HEK293 (cell line): ENCODE measurements around the gene KCNK4.

Source experiments
- GLIS2 ChIP-seq: fragments of 450-650 bp; formaldehyde crosslinking; IDR thresholded peaks from 2 replicates; pipeline ENCODE4 v1.5.1; 2016; ENCODE audit warnings: missing biosample characterization, missing genetic modification characterization
- KLF10 ChIP-seq: fragments of 450-650 bp; IDR thresholded peaks from 2 replicates; pipeline ENCODE4 v1.5.1; 2018; ENCODE audit warnings: missing biosample characterization, mild to moderate bottlenecking, missing genetic modification characterization
- MYNN ChIP-seq: fragments of 450-650 bp; formaldehyde crosslinking; IDR thresholded peaks from 2 replicates; pipeline ENCODE4 v1.5.1; 2016; ENCODE audit warnings: missing biosample characterization, missing genetic modification characterization, borderline replicate concordance
- SCRT1 ChIP-seq: fragments of 450-650 bp; formaldehyde crosslinking; IDR thresholded peaks from 2 replicates; pipeline ENCODE4 v1.5.1; 2016; ENCODE audit warnings: missing biosample characterization, missing genetic modification characterization, borderline replicate concordance
- SP2 ChIP-seq: fragments of 450-650 bp; formaldehyde crosslinking; IDR thresholded peaks from 2 replicates; pipeline ENCODE4 v1.5.1; 2016; ENCODE audit warnings: missing biosample characterization, missing genetic modification characterization
- ZBTB17 ChIP-seq: fragments of 450-650 bp; formaldehyde crosslinking; IDR thresholded peaks from 2 replicates; pipeline ENCODE4 v1.5.1; 2016; ENCODE audit warnings: missing biosample characterization, missing genetic modification characterization
- ZBTB21 ChIP-seq: fragments of 450-650 bp; formaldehyde crosslinking; IDR thresholded peaks from 2 replicates; pipeline ENCODE4 v1.5.1; 2017; ENCODE audit warnings: missing biosample characterization, missing genetic modification characterization
- ZEB2 ChIP-seq: fragments of 450-650 bp; formaldehyde crosslinking; IDR thresholded peaks from 2 replicates; pipeline ENCODE4 v1.5.1; 2016; ENCODE audit warnings: missing biosample characterization, missing genetic modification characterization
- ZFHX2 ChIP-seq: fragments of 450-650 bp; formaldehyde crosslinking; conservative IDR thresholded peaks from 2 replicates; pipeline ENCODE4 v1.5.1; 2016; ENCODE audit warnings: missing biosample characterization, missing genetic modification characterization
- ZNF112 ChIP-seq: fragments of 450-650 bp; formaldehyde crosslinking; IDR thresholded peaks from 2 replicates; pipeline ENCODE4 v1.5.0; 2017; ENCODE audit warnings: missing biosample characterization, missing genetic modification characterization
- ZNF138 ChIP-seq: fragments of 450-650 bp; formaldehyde crosslinking; IDR thresholded peaks from 2 replicates; pipeline ENCODE4 v1.5.1; 2016; ENCODE audit warnings: missing biosample characterization, missing genetic modification characterization, borderline replicate concordance
- ZNF16 ChIP-seq: fragments of 450-650 bp; formaldehyde crosslinking; IDR thresholded peaks from 2 replicates; pipeline ENCODE4 v1.5.1; 2016; ENCODE audit warnings: low read depth, missing biosample characterization, missing genetic modification characterization
- ZNF175 ChIP-seq: fragments of 450-650 bp; formaldehyde crosslinking; IDR thresholded peaks from 2 replicates; pipeline ENCODE4 v1.5.1; 2016; ENCODE audit warnings: missing biosample characterization, missing genetic modification characterization
- ZNF223 ChIP-seq: fragments of 450-650 bp; formaldehyde crosslinking; IDR thresholded peaks from 2 replicates; pipeline ENCODE4 v1.5.1; 2016; ENCODE audit warnings: missing biosample characterization, missing genetic modification characterization
- ZNF24 ChIP-seq: fragments of 450-650 bp; formaldehyde crosslinking; IDR thresholded peaks from 2 replicates; pipeline ENCODE4 v1.5.1; 2016; ENCODE audit warnings: missing biosample characterization, missing genetic modification characterization
- ZNF311 ChIP-seq: fragments of 450-650 bp; formaldehyde crosslinking; IDR thresholded peaks from 2 replicates; pipeline ENCODE4 v1.5.1; 2017; ENCODE audit warnings: missing biosample characterization, missing genetic modification characterization, borderline replicate concordance
- ZNF335 ChIP-seq: fragments of 450-650 bp; formaldehyde crosslinking; conservative IDR thresholded peaks from 2 replicates; pipeline ENCODE4 v1.5.1; 2016; ENCODE audit warnings: missing biosample characterization, missing genetic modification characterization
- ZNF350 ChIP-seq: fragments of 450-650 bp; formaldehyde crosslinking; IDR thresholded peaks from 2 replicates; pipeline ENCODE4 v1.5.0; 2017; ENCODE audit warnings: missing biosample characterization, mild to moderate bottlenecking, missing genetic modification characterization
- ZNF423 ChIP-seq: fragments of 450-650 bp; formaldehyde crosslinking; IDR thresholded peaks from 2 replicates; pipeline ENCODE4 v1.5.1; 2016; ENCODE audit warnings: missing biosample characterization, missing genetic modification characterization
- ZNF510 ChIP-seq: fragments of 450-650 bp; formaldehyde crosslinking; IDR thresholded peaks from 2 replicates; pipeline ENCODE4 v1.5.1; 2018; ENCODE audit warnings: mild to moderate bottlenecking, missing genetic modification characterization, missing biosample characterization; ENCODE audit not compliant: insufficient replicate concordance
- ZNF530 ChIP-seq: fragments of 450-650 bp; formaldehyde crosslinking; IDR thresholded peaks from 2 replicates; pipeline ENCODE4 v1.5.1; 2016; ENCODE audit warnings: low read depth, missing biosample characterization, missing genetic modification characterization
- ZNF610 ChIP-seq: fragments of 450-650 bp; formaldehyde crosslinking; IDR thresholded peaks from 2 replicates; pipeline ENCODE4 v1.5.1; 2016; ENCODE audit warnings: missing biosample characterization, missing genetic modification characterization, borderline replicate concordance
- ZNF629 ChIP-seq: fragments of 450-650 bp; formaldehyde crosslinking; IDR thresholded peaks from 2 replicates; pipeline ENCODE4 v1.5.1; 2017; ENCODE audit warnings: missing biosample characterization, missing genetic modification characterization
- ZNF677 ChIP-seq: fragments of 450-650 bp; IDR thresholded peaks from 2 replicates; pipeline ENCODE4 v1.5.0; 2018; ENCODE audit warnings: missing biosample characterization, mild to moderate bottlenecking, missing genetic modification characterization, moderate library complexity
- ZNF776 ChIP-seq: fragments of 450-650 bp; formaldehyde crosslinking; IDR thresholded peaks from 2 replicates; pipeline ENCODE4 v1.5.0; 2017; ENCODE audit warnings: missing biosample characterization, missing genetic modification characterization, borderline replicate concordance
- ZNF791 ChIP-seq: fragments of 450-650 bp; formaldehyde crosslinking; IDR thresholded peaks from 2 replicates; pipeline ENCODE4 v1.5.1; 2016; ENCODE audit warnings: missing biosample characterization, missing genetic modification characterization
- ZSCAN30 ChIP-seq: fragments of 450-650 bp; IDR thresholded peaks from 2 replicates; pipeline ENCODE4 v1.5.1; 2018; ENCODE audit warnings: missing biosample characterization, mild to moderate bottlenecking, missing genetic modification characterization, moderate library complexity
- TF ChIP-seq, protein P1 (sequence below): fragments of 450-650 bp; formaldehyde crosslinking; IDR thresholded peaks from 2 replicates; pipeline ENCODE4 v1.5.1; 2017; ENCODE audit warnings: missing biosample characterization, missing genetic modification characterization
- TF ChIP-seq, protein P2 (sequence below): fragments of 450-650 bp; formaldehyde crosslinking; IDR thresholded peaks from 2 replicates; pipeline ENCODE4 v1.5.1; 2016; ENCODE audit warnings: missing biosample characterization, missing genetic modification characterization
- TF ChIP-seq, protein P3 (sequence below): fragments of 450-650 bp; formaldehyde crosslinking; IDR thresholded peaks from 2 replicates; pipeline ENCODE4 v1.5.1; 2016; ENCODE audit warnings: missing biosample characterization, missing genetic modification characterization, low read depth
- TF ChIP-seq, protein P4 (sequence below): fragments of 450-650 bp; formaldehyde crosslinking; IDR thresholded peaks from 2 replicates; pipeline ENCODE4 v1.5.1; 2016; ENCODE audit warnings: missing biosample characterization, missing genetic modification characterization
- TF ChIP-seq, protein P5 (sequence below): fragments of 450-650 bp; formaldehyde crosslinking; IDR thresholded peaks from 2 replicates; pipeline ENCODE4 v1.5.1; 2016; ENCODE audit warnings: missing biosample characterization, missing genetic modification characterization, borderline replicate concordance

The KCNK4 gene

DNA sequence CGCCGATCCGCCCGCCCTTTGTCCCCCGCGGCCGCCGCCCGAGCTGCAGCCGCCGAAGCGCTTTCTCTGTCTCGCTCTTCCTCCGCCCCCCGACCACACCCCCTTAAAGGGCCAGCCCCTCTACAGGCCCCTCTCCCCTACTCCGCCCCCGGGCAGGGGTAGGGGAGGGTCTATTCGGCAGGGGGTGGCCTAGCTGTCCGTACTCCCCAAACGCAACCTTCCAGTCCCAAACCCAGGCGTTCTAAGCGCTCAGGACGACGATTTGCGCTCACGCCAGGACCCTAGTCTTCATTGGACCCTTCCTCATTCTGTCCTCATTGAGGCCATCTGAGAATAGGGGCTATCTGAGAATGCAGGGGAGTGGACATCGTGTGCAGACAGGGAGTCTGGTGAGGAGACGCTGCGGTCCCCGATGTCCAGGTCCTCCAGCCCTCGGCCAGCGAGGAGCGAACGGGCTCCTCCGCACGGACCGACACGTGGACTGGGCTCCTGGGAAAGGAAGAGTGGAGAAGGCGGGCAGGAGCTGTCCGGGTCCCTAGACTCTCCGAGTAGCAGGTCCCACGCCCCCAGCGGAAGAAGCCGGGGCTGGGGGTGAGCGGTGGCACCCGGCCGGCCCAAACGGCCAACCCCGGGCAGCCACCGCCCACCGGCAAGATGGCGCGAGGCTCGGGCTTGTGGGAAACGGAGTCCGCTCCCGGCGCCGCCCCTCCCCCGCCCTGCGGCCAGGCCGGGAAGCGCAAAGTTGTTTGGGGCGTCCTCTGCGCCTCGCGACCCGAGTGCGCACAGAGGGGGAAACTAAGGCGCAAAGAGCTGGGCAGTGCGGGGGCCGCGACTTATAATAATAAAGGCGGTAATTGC lies 44.0 kb upstream of the KCNK4 start, which contains the start of gene PPP1R14B (continued):
- TF ChIP-seq, protein P1, sequence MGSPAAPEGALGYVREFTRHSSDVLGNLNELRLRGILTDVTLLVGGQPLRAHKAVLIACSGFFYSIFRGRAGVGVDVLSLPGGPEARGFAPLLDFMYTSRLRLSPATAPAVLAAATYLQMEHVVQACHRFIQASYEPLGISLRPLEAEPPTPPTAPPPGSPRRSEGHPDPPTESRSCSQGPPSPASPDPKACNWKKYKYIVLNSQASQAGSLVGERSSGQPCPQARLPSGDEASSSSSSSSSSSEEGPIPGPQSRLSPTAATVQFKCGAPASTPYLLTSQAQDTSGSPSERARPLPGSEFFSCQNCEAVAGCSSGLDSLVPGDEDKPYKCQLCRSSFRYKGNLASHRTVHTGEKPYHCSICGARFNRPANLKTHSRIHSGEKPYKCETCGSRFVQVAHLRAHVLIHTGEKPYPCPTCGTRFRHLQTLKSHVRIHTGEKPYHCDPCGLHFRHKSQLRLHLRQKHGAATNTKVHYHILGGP (tag by site-specific recombination) = no peak
- TF ChIP-seq ZNF138 (no peak), ZNF335 (peak; percentile 91), ZNF610 (tag by site-specific recombination) (no peak), ZNF423 (tag by site-specific recombination) (no peak), ZBTB17 (peak; percentile 40; the same call in 1 of the 2 replicates), ZNF175 (tag by site-specific recombination) (no peak), ZNF776 (tag by site-specific recombination) (no peak), MYNN (tag by site-specific recombination) (no peak), ZEB2 (no peak), ZNF510 (tag by site-specific recombination) (no peak), ZNF629 (tag by site-specific recombination) (0 out of 2 replicates have a peak, but pooled peaks have one; percentile 28), ZNF112 (tag by site-specific recombination) (no peak), SCRT1 (tag by site-specific recombination) (no peak), ZNF677 (no peak), ZNF16 (tag by site-specific recombination) (no peak), ZNF530 (tag by site-specific recombination) (no peak), ZNF311 (tag by site-specific recombination) (no peak), ZBTB21 (tag by site-specific recombination) (no peak), ZFHX2 (peak; percentile 56; the same call in 1 of the 2 replicates), ZNF24 (tag by site-specific recombination) (no peak), ZNF223 (no peak), GLIS2 (tag by site-specific recombination) (peak; percentile 87), ZNF350 (tag by site-specific recombination) (no peak), ZSCAN30 (tag by site-specific recombination) (0 out of 2 replicates have a peak, but pooled peaks have one; percentile 48), ZNF791 (tag by site-specific recombination) (no peak), KLF10 (tag by site-specific recombination) (peak; percentile 82), SP2 (peak; percentile 47)
- TF ChIP-seq, protein P2, sequence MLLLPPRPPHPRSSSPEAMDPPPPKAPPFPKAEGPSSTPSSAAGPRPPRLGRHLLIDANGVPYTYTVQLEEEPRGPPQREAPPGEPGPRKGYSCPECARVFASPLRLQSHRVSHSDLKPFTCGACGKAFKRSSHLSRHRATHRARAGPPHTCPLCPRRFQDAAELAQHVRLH (tag by site-specific recombination) = no peak
- TF ChIP-seq, protein P3, sequence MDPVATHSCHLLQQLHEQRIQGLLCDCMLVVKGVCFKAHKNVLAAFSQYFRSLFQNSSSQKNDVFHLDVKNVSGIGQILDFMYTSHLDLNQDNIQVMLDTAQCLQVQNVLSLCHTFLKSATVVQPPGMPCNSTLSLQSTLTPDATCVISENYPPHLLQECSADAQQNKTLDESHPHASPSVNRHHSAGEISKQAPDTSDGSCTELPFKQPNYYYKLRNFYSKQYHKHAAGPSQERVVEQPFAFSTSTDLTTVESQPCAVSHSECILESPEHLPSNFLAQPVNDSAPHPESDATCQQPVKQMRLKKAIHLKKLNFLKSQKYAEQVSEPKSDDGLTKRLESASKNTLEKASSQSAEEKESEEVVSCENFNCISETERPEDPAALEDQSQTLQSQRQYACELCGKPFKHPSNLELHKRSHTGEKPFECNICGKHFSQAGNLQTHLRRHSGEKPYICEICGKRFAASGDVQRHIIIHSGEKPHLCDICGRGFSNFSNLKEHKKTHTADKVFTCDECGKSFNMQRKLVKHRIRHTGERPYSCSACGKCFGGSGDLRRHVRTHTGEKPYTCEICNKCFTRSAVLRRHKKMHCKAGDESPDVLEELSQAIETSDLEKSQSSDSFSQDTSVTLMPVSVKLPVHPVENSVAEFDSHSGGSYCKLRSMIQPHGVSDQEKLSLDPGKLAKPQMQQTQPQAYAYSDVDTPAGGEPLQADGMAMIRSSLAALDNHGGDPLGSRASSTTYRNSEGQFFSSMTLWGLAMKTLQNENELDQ (tag by site-specific recombination) = no peak
- TF ChIP-seq, protein P4, sequence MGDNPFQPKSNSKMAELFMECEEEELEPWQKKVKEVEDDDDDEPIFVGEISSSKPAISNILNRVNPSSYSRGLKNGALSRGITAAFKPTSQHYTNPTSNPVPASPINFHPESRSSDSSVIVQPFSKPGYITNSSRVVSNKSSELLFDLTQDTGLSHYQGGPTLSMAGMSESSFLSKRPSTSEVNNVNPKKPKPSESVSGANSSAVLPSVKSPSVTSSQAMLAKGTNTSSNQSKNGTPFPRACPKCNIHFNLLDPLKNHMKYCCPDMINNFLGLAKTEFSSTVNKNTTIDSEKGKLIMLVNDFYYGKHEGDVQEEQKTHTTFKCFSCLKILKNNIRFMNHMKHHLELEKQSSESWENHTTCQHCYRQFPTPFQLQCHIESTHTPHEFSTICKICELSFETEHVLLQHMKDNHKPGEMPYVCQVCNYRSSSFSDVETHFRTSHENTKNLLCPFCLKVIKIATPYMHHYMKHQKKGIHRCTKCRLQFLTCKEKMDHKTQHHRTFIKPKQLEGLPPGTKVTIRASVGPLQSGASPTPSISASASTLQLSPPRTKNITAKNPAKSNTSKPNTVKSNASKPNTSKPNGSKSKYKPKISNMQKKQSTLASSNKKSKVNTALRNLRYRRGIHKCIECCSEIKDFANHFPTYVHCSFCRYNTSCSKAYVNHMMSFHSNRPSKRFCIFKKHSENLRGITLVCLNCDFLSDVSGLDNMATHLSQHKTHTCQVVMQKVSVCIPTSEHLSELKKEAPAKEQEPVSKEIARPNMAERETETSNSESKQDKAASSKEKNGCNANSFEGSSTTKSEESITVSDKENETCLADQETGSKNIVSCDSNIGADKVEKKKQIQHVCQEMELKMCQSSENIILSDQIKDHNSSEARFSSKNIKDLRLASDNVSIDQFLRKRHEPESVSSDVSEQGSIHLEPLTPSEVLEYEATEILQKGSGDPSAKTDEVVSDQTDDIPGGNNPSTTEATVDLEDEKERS (tag by site-specific recombination) = no peak
- TF ChIP-seq, protein P5, sequence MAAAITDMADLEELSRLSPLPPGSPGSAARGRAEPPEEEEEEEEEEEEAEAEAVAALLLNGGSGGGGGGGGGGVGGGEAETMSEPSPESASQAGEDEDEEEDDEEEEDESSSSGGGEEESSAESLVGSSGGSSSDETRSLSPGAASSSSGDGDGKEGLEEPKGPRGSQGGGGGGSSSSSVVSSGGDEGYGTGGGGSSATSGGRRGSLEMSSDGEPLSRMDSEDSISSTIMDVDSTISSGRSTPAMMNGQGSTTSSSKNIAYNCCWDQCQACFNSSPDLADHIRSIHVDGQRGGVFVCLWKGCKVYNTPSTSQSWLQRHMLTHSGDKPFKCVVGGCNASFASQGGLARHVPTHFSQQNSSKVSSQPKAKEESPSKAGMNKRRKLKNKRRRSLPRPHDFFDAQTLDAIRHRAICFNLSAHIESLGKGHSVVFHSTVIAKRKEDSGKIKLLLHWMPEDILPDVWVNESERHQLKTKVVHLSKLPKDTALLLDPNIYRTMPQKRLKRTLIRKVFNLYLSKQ (tag by site-specific recombination) = no peak
